ENCODE measurements around the gene SOHLH2.

The SOHLH2 gene

GRCh38 chr13:36244073-36244472 is 29.7 kb upstream of the SOHLH2 start:
- Histone ChIP-seq H3K4me3 (no peak overlapping the region), H3K27ac (no peak overlapping the region), H4K20me1 (no peaks in the 10 kb centered on the region), H3K27me3 (no peaks in the 10 kb centered on the region), H3K4me2 (no peak overlapping the region), H3K4me1 (no peaks in the 10 kb centered on the region), H3K36me3 (no peaks in the 10 kb centered on the region), H3K9me3 (peaks cover 17% of the 10 kb centered on the region), H3K9ac (no peak overlapping the region)
- TF ChIP-seq Cebpa-rat (IDR thresholded peaks at IDR 0.05) = no peak

GRCh38 chr13:36242761-36243160 is 28.4 kb upstream of the SOHLH2 start:
- Histone ChIP-seq H3K4me3 (no peak overlapping the region), H4K20me1 (no peaks in the 10 kb centered on the region), H3K4me1 (no peaks in the 10 kb centered on the region), H3K9ac (no peak overlapping the region), H3K27me3 (no peaks in the 10 kb centered on the region), H3K9me3 (peaks cover 17% of the 10 kb centered on the region), H3K36me3 (no peaks in the 10 kb centered on the region), H3K27ac (no peak overlapping the region), H3K4me2 (no peak overlapping the region)
- no peak for TF ChIP-seq Cebpa-rat (IDR thresholded peaks at IDR 0.05)

- H3K9ac ChIP-seq = no peak overlapping the region
- no peak overlapping the region for H3K4me3 ChIP-seq
- no peak overlapping the region for H3K27ac ChIP-seq
- H3K4me2 ChIP-seq = no peak overlapping the region
- H3K4me1 ChIP-seq = no peaks in the 10 kb centered on the region
- H3K27me3 ChIP-seq = no peaks in the 10 kb centered on the region
- no peaks in the 10 kb centered on the region for H4K20me1 ChIP-seq
- H3K36me3 ChIP-seq = no peaks in the 10 kb centered on the region
- no peak for TF ChIP-seq Cebpa-rat (IDR thresholded peaks at IDR 0.05)
- H3K9me3 ChIP-seq = peaks cover 9% of the 10 kb centered on the region
Observed at GRCh38 chr13:36231236-36231635, 16.9 kb upstream of the SOHLH2 start.

GRCh38 chr13:36224730-36225129 is 10.4 kb upstream of the SOHLH2 start:
- Histone ChIP-seq H3K9me3 (peaks cover 28% of the 10 kb centered on the region), H3K4me1 (no peaks in the 10 kb centered on the region), H3K4me3 (no peak overlapping the region), H4K20me1 (no peaks in the 10 kb centered on the region), H3K36me3 (no peaks in the 10 kb centered on the region), H3K4me2 (no peak overlapping the region), H3K27me3 (no peaks in the 10 kb centered on the region), H3K9ac (no peak overlapping the region), H3K27ac (no peak overlapping the region)
- no peak for TF ChIP-seq Cebpa-rat (IDR thresholded peaks at IDR 0.05)

GRCh38 chr13:36219883-36220282 is 5.5 kb upstream of the SOHLH2 start:
- no peak overlapping the region for H3K4me2 ChIP-seq
- H3K9ac ChIP-seq = no peak overlapping the region
- peaks cover 16% of the 10 kb centered on the region for H3K4me1 ChIP-seq
- no peak overlapping the region for H3K4me3 ChIP-seq
- no peaks in the 10 kb centered on the region for H3K27me3 ChIP-seq
- H4K20me1 ChIP-seq = no peaks in the 10 kb centered on the region
- H3K36me3 ChIP-seq = no peaks in the 10 kb centered on the region
- no peak overlapping the region for H3K27ac ChIP-seq
- TF ChIP-seq Cebpa-rat (IDR thresholded peaks at IDR 0.05) = no peak
- peaks cover 29% of the 10 kb centered on the region for H3K9me3 ChIP-seq

- Histone ChIP-seq H4K20me1 (no peaks in the 10 kb centered on the region), H3K9ac (no peak overlapping the region), H3K4me1 (peaks cover 38% of the 10 kb centered on the region), H3K36me3 (no peaks in the 10 kb centered on the region), H3K4me3 (no peak overlapping the region), H3K4me2 (no peak overlapping the region), H3K9me3 (peaks cover 44% of the 10 kb centered on the region), H3K27me3 (no peaks in the 10 kb centered on the region), H3K27ac (no peak overlapping the region)
- TF ChIP-seq Cebpa-rat (IDR thresholded peaks at IDR 0.05) = no peak
Observed at GRCh38 chr13:36217456-36217855, 3.1 kb upstream of the SOHLH2 start.

- H3K9me3 ChIP-seq = peaks cover 55% of the 10 kb centered on the region
- H3K27ac ChIP-seq = peak overlapping the region; percentile 64
- H3K9ac ChIP-seq = no peak overlapping the region
- no peaks in the 10 kb centered on the region for H3K36me3 ChIP-seq
- no peaks in the 10 kb centered on the region for H3K27me3 ChIP-seq
- peaks cover 49% of the 10 kb centered on the region for H3K4me1 ChIP-seq
- H3K4me3 ChIP-seq = no peak overlapping the region
- H4K20me1 ChIP-seq = no peaks in the 10 kb centered on the region
- TF ChIP-seq Cebpa-rat (IDR thresholded peaks at IDR 0.05) = no peak
- H3K4me2 ChIP-seq = peak overlapping the region; percentile 47
Observed at GRCh38 chr13:36212789-36213188, 1.6 kb downstream of the SOHLH2 start.

GRCh38 chr13:36211567-36211966 is 2.8 kb downstream of the SOHLH2 start:
- H3K36me3 ChIP-seq = no peaks in the 10 kb centered on the region
- no peaks in the 10 kb centered on the region for H3K27me3 ChIP-seq
- H3K4me1 ChIP-seq = peaks cover 45% of the 10 kb centered on the region
- no peak overlapping the region; the same call in 1 of the 2 replicates for H3K4me3 ChIP-seq
- no peak overlapping the region for H3K9ac ChIP-seq
- H3K4me2 ChIP-seq = peak overlapping the region; percentile 47
- H3K27ac ChIP-seq = peak overlapping the region; percentile 64; the same call in 1 of the 2 replicates
- TF ChIP-seq Cebpa-rat (IDR thresholded peaks at IDR 0.05) = no peak
- peaks cover 54% of the 10 kb centered on the region for H3K9me3 ChIP-seq
- no peaks in the 10 kb centered on the region for H4K20me1 ChIP-seq

GRCh38 chr13:36210738-36211137 is 3.6 kb downstream of the SOHLH2 start:
- H3K27ac ChIP-seq = no peak overlapping the region
- no peaks in the 10 kb centered on the region for H3K27me3 ChIP-seq
- peaks cover 41% of the 10 kb centered on the region for H3K4me1 ChIP-seq
- H3K4me3 ChIP-seq = no peak overlapping the region
- H3K9me3 ChIP-seq = peaks cover 51% of the 10 kb centered on the region
- TF ChIP-seq Cebpa-rat (IDR thresholded peaks at IDR 0.05) = no peak
- no peak overlapping the region for H3K4me2 ChIP-seq
- H3K36me3 ChIP-seq = no peaks in the 10 kb centered on the region
- H4K20me1 ChIP-seq = no peaks in the 10 kb centered on the region
- no peak overlapping the region for H3K9ac ChIP-seq

GRCh38 chr13:36207672-36208071 is 6.7 kb downstream of the SOHLH2 start:
- H3K36me3 ChIP-seq = no peaks in the 10 kb centered on the region
- no peak overlapping the region for H3K27ac ChIP-seq
- H4K20me1 ChIP-seq = no peaks in the 10 kb centered on the region
- peaks cover 20% of the 10 kb centered on the region for H3K9me3 ChIP-seq
- TF ChIP-seq Cebpa-rat (IDR thresholded peaks at IDR 0.05) = no peak
- no peaks in the 10 kb centered on the region for H3K27me3 ChIP-seq
- no peak overlapping the region for H3K4me3 ChIP-seq
- no peak overlapping the region for H3K4me2 ChIP-seq
- peaks cover 13% of the 10 kb centered on the region for H3K4me1 ChIP-seq
- no peak overlapping the region for H3K9ac ChIP-seq

Data from BLaER1 (cell line).